DOHH2 (cell line): ENCODE results near the gene IL13RA2.

ENCODE experiments used
- H3F3A ChIP-seq: fragments of 200-600 bp; sonication (generic), shearing (Covaris generic); 2 replicates; pipeline ENCODE4 v1.6.0; 2016; ENCODE audit warnings: antibody characterized with exemption, mild to moderate bottlenecking; ENCODE audit not compliant: control insufficient read depth, insufficient read depth
- H3K27ac ChIP-seq: fragments of 200-600 bp; sonication (generic); 2 replicates; pipeline ENCODE4 v1.5.1; 2014; ENCODE audit warnings: low read depth, mild to moderate bottlenecking, low read length, moderate library complexity
- H3K27me3 ChIP-seq: fragments of 200-600 bp; sonication (generic); 2 replicates; pipeline ENCODE4 v1.6.1; 2014; ENCODE audit warnings: mild to moderate bottlenecking, low read length, mixed read lengths; ENCODE audit not compliant: control insufficient read depth
- H3K36me3 ChIP-seq: fragments of 200-600 bp; sonication (generic); 2 replicates; pipeline ENCODE4 v1.6.1; 2014; ENCODE audit warnings: mild to moderate bottlenecking, low read length, moderate library complexity, mixed read lengths; ENCODE audit not compliant: control insufficient read depth
- H3K4me1 ChIP-seq: fragments of 200-600 bp; sonication (generic); 2 replicates; pipeline ENCODE4 v1.6.1; 2014; ENCODE audit warnings: mild to moderate bottlenecking, low read length, mixed read lengths; ENCODE audit not compliant: control insufficient read depth
- H3K4me2 ChIP-seq: fragments of 200-600 bp; sonication (generic); 2 replicates; pipeline ENCODE4 v1.6.0; 2014; ENCODE audit warnings: mild to moderate bottlenecking, low read length, moderate library complexity
- H3K4me3 ChIP-seq: fragments of 200-600 bp; sonication (generic); 2 replicates; pipeline ENCODE4 v1.5.1; 2014; ENCODE audit warnings: mild to moderate bottlenecking, low read length, mixed read lengths
- H3K79me2 ChIP-seq: fragments of 200-600 bp; sonication (generic); 2 replicates; pipeline ENCODE4 v1.6.1; 2014; ENCODE audit warnings: mild to moderate bottlenecking, low read length, mixed read lengths; ENCODE audit not compliant: control insufficient read depth
- H3K9me2 ChIP-seq: fragments of 200-600 bp; sonication (generic); replicated peaks from 2 replicates; pipeline ENCODE4 v1.6.1; 2014; ENCODE audit warnings: mild to moderate bottlenecking, low read length, mixed read lengths; ENCODE audit not compliant: control insufficient read depth
- H3K9me3 ChIP-seq: fragments of 200-600 bp; sonication (generic); 2 replicates; pipeline ENCODE4 v1.6.1; 2014; ENCODE audit warnings: antibody characterized with exemption, low read length, mixed read lengths; ENCODE audit not compliant: control insufficient read depth, insufficient read depth
- H4K20me1 ChIP-seq: fragments of 200-600 bp; sonication (generic); 2 replicates; pipeline ENCODE4 v1.6.0; 2014; ENCODE audit warnings: low read depth, mild to moderate bottlenecking, antibody characterized with exemption, low read length, moderate library complexity; ENCODE audit not compliant: control insufficient read depth, insufficient read depth
- CTCF ChIP-seq: fragments of 200-600 bp; sonication (generic); IDR thresholded peaks from one replicate; pipeline ENCODE4 v1.5.1; 2014; ENCODE audit warnings: antibody characterized with exemption, mild to moderate bottlenecking, low read depth, low read length; ENCODE audit not compliant: poor library complexity, severe bottlenecking
- EZH2phosphoT487 ChIP-seq: fragments of 200-600 bp; sonication (generic); IDR thresholded peaks from 2 replicates; pipeline ENCODE4 v1.6.1; 2017; ENCODE audit warnings: borderline replicate concordance, mild to moderate bottlenecking, antibody characterized with exemption, low read length, moderate library complexity, mixed read lengths

The IL13RA2 gene

GRCh38 chrX:114973013-114973412 is 44.4 kb downstream of the IL13RA2 start:
- Histone ChIP-seq H3K27me3 (no peaks in the 10 kb centered on the region), H3K4me3 (no peak overlapping the region), H4K20me1 (no peaks in the 10 kb centered on the region), H3K36me3 (no peaks in the 10 kb centered on the region), H3K27ac (no peak overlapping the region), H3K9me2 (no peaks in the 10 kb centered on the region), H3K9me3 (no peaks in the 10 kb centered on the region), H3K79me2 (no peaks in the 10 kb centered on the region), H3K4me2 (no peak overlapping the region), H3F3A (no peaks in the 10 kb centered on the region), H3K4me1 (no peaks in the 10 kb centered on the region)
- TF ChIP-seq CTCF (no peak), EZH2phosphoT487 (no peak)

DNA sequence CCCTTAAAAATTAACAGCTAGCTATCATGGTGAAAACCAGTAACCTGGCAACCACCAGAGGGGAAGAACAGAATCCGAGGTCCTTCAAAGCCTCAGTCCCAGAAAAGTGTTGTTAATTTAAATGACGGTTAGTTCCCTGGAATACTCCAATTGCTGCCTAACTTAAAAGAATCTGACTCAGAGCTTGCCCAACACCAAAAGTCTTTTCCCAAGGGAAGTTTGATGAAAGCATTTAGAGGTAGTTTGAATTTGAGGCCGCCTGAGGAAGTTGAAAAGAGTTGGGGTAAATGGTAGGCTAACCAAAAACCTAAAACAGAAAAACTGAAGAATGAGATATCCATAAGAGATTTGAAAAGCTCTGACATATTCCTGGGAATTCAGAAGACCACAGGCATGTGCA is 46.6 kb downstream of the IL13RA2 start:
- Histone ChIP-seq H3K4me1 (no peaks in the 10 kb centered on the region), H3K4me3 (no peak overlapping the region), H3K27ac (no peak overlapping the region), H3F3A (no peaks in the 10 kb centered on the region), H3K4me2 (no peak overlapping the region), H3K79me2 (no peaks in the 10 kb centered on the region), H3K27me3 (no peaks in the 10 kb centered on the region), H3K9me3 (no peaks in the 10 kb centered on the region), H3K36me3 (no peaks in the 10 kb centered on the region), H3K9me2 (no peaks in the 10 kb centered on the region), H4K20me1 (no peaks in the 10 kb centered on the region)
- TF ChIP-seq EZH2phosphoT487: no peak
- TF ChIP-seq CTCF: no peak

DNA sequence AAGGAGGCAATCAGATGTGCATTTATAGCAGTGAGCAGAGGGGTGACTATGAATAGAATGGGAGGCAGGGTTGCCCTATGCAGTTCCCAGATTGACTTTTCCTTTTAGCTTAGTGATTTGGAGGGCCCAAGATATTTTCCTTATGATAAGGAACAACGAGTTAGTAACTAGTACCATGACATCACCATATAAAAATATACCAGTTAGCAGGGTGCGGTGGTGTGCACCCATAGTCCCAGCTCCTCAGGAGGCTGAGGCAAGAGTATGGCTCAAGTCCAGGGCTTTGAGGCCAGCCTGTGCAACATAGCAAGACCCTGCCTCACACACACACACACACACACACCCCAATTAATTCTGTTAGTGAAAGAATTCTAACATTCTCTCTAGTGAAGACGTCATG is 53.0 kb downstream of the IL13RA2 start:
- H3F3A ChIP-seq: no peaks in the 10 kb centered on the region
- H3K4me2 ChIP-seq: no peak overlapping the region
- H3K27me3 ChIP-seq: no peaks in the 10 kb centered on the region
- no peaks in the 10 kb centered on the region for H3K36me3 ChIP-seq
- H3K9me3 ChIP-seq: no peaks in the 10 kb centered on the region
- H3K9me2 ChIP-seq: no peaks in the 10 kb centered on the region
- H3K4me1 ChIP-seq: no peaks in the 10 kb centered on the region
- no peak overlapping the region for H3K4me3 ChIP-seq
- TF ChIP-seq CTCF (no peak), EZH2phosphoT487 (no peak)
- no peaks in the 10 kb centered on the region for H4K20me1 ChIP-seq
- H3K27ac ChIP-seq: no peak overlapping the region
- H3K79me2 ChIP-seq: no peaks in the 10 kb centered on the region

- Histone ChIP-seq H3K79me2 (no peaks in the 10 kb centered on the region), H4K20me1 (no peaks in the 10 kb centered on the region), H3K4me1 (no peaks in the 10 kb centered on the region), H3K9me2 (no peaks in the 10 kb centered on the region), H3F3A (no peaks in the 10 kb centered on the region), H3K4me2 (no peak overlapping the region), H3K9me3 (no peaks in the 10 kb centered on the region), H3K27me3 (no peaks in the 10 kb centered on the region), H3K4me3 (no peak overlapping the region), H3K27ac (no peak overlapping the region), H3K36me3 (no peaks in the 10 kb centered on the region)
- TF ChIP-seq EZH2phosphoT487 (no peak), CTCF (no peak)
Observed at GRCh38 chrX:114962209-114962608, 55.2 kb downstream of the IL13RA2 start.
